HG03280 (cell line): ENCODE data around the gene SLC35F3.

Experiments used
- ATAC-seq: cut with Tn5 transposase; IDR thresholded peaks from one replicate; pipeline ENCODE4 v1.9.1; 2021; ENCODE audit warnings: mild to moderate bottlenecking, moderate library complexity; ENCODE audit not compliant: unreplicated experiment

Gene SLC35F3

GRCh38 chr1:233971753-233972152 is 67.3 kb downstream of the SLC35F3 start:
- no peak for ATAC-seq

- ATAC-seq, result no peak
These were observed 68.1 kb downstream of the SLC35F3 start for GRCh38 chr1:233972563-233972950.

GRCh38 chr1:233972951-233973635 is 68.6 kb downstream of the SLC35F3 start:
- ATAC-seq, result no peak

DNA sequence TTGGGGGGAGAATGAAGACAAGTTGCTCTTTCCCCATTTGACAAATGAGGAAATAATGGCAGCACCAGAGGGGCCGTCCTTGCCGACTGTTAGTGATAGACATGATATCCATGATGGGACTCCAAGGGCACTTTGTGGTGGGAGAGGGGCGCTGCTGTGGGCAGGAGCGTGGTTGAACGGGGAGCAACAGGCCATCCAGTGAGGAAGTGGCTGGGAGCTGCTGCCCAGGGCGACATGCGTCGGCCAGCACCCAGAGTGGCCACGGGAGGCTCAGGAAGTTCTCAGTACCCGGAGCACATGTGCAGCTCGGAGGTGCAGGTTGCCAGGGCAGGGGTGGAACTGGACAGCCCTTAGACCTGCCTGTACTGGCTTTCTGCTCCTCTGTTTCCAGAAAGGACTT is 71.0 kb downstream of the SLC35F3 start:
- ATAC-seq, result no peak

- no peak for ATAC-seq
These were observed 76.7 kb downstream of the SLC35F3 start for GRCh38 chr1:233981042-233981675.

DNA sequence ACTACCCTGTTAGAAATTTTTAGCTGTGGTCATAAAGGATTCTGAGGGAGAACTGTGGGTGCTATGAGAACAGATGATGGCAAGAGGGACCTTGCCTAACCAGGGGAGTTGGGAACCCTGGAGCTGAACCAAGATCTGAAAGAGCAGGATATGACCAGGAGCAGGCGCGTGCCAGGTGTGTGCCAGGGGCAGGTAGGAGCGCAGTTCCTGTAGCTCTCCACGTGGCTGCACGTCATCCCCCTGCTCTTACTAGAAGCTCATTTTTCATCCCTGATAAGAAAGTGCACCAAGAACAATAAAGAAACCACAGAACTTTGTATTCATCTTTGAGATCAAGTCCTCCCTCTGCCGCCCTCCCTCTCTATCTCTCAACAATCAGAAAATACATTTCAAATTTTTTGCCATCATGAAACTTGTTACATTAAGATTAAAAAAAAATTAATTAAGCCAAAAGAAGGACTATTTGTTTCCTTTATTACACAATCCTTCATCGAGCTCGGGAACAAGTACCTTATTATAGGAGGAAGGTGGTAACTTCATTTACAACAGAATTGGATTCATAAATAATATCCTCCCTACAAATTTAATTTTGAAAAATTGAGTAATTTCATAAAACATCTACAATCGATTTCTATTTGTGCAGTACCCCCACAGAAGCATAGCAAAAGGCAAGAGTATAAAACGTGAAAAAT is 78.5 kb downstream of the SLC35F3 start:
- ATAC-seq, result no peak

- ATAC-seq, result no peak
These were observed 79.3 kb downstream of the SLC35F3 start for GRCh38 chr1:233983811-233984210.

- no peak for ATAC-seq
These were observed 84.7 kb downstream of the SLC35F3 start for GRCh38 chr1:233988963-233989696.

DNA sequence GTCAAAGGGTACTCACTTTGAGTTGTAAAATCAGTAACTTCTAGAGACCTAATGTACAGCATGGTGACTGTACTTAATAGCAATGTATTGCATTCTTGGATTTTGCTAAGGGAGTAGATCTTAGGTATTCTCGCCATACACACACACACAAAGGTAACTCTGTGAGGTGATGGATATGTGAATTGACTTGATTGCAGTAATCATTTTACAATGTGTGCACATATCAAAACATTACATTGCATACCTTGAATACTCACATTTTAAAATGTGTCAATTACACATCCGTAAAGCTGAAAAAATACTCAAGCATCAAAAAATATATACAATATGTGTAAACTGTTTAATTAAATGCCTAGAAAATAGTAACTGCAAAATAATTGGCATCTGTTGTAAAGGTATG is 86.0 kb downstream of the SLC35F3 start:
- no peak for ATAC-seq

GRCh38 chr1:233993651-233994050 is 89.2 kb downstream of the SLC35F3 start:
- peak; percentile 70 for ATAC-seq

GRCh38 chr1:233994112-233994511 is 89.6 kb downstream of the SLC35F3 start:
- no peak for ATAC-seq

- no peak for ATAC-seq
These were observed 94.0 kb downstream of the SLC35F3 start for GRCh38 chr1:233998456-233998855.

- ATAC-seq, result no peak
These were observed 94.4 kb downstream of the SLC35F3 start for GRCh38 chr1:233998891-233999290.

- no peak for ATAC-seq
These were observed 96.1 kb downstream of the SLC35F3 start for GRCh38 chr1:234000557-234001041.

GRCh38 chr1:234001817-234002216 is 97.3 kb downstream of the SLC35F3 start:
- ATAC-seq, result no peak

DNA sequence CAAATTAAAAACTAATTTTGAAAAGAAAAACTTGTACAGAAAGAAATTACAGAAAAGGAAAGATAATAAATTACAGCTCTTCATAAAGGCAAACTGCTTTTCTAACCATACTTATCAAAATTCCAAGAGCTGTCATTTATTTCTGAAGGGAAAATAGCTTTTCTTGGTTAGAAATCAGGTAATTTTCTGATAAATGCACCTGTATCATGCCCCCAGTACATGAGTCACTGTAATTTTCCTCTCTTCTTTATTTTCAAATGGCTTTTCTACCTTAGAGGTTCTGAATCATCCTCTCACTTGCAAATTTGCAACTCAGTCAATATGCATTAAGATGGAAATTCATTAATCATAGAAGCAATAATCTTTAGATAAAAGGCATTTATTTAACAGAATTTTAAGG is 100.1 kb downstream of the SLC35F3 start:
- ATAC-seq, result no peak

GRCh38 chr1:234007684-234008083 is 103.2 kb downstream of the SLC35F3 start:
- ATAC-seq, result no peak

GRCh38 chr1:234008591-234008990 is 104.1 kb downstream of the SLC35F3 start:
- no peak for ATAC-seq

GRCh38 chr1:234009668-234010067 is 105.2 kb downstream of the SLC35F3 start:
- no peak for ATAC-seq

GRCh38 chr1:234014208-234014607 is 109.7 kb downstream of the SLC35F3 start:
- ATAC-seq, result no peak

- ATAC-seq, result no peak
These were observed 114.3 kb downstream of the SLC35F3 start for GRCh38 chr1:234018816-234019215.
